CD4-positive, alpha-beta T cell treated with Interleukin-15 for 4 hours (primary cell): Measurements from ENCODE around the gene CEP63.
"Not testable (repeated sequence)": the region's sequence is repeated elsewhere in the genome, so short reads cannot be mapped to it uniquely, and the experiment has no call there.

Source experiments
- DNase-seq: peaks from one replicate; pipeline ENCODE4 v3.0.0-alpha.2; 2020; ENCODE audit warnings: low spot score

Gene CEP63

GRCh38 chr3:134576426-134576825 is 90.6 kb downstream of the CEP63 start:
- no peak for DNase-seq

- DNase-seq, result no peak
Observed at GRCh38 chr3:134576831-134577230, 91.0 kb downstream of the CEP63 start.

- no peak for DNase-seq
Observed at GRCh38 chr3:134579141-134579665, 93.3 kb downstream of the CEP63 start.

GRCh38 chr3:134590766-134591165 is 104.9 kb downstream of the CEP63 start:
- no peak for DNase-seq

GRCh38 chr3:134592806-134593205 is 106.9 kb downstream of the CEP63 start:
- DNase-seq, result no peak

GRCh38 chr3:134594331-134594741 is 108.5 kb downstream of the CEP63 start:
- no peak for DNase-seq

GRCh38 chr3:134594986-134595385 is 109.1 kb downstream of the CEP63 start:
- not testable (repeated sequence) for DNase-seq

- no peak for DNase-seq
Observed at GRCh38 chr3:134597390-134597970, 111.6 kb downstream of the CEP63 start.

- DNase-seq, result no peak
Observed at GRCh38 chr3:134598763-134599545, 113.1 kb downstream of the CEP63 start.

GRCh38 chr3:134600206-134600605 is 114.3 kb downstream of the CEP63 start:
- DNase-seq, result no peak

- DNase-seq, result peak; percentile 53
Observed at GRCh38 chr3:134600685-134601463, 115.0 kb downstream of the CEP63 start.

- no peak for DNase-seq
Observed at GRCh38 chr3:134601539-134602439, 115.9 kb downstream of the CEP63 start.

- DNase-seq, result no peak
Observed at GRCh38 chr3:134602440-134602814, 116.6 kb downstream of the CEP63 start.

GRCh38 chr3:134603480-134603879 is 117.6 kb downstream of the CEP63 start:
- no peak for DNase-seq

GRCh38 chr3:134603956-134604355 is 118.1 kb downstream of the CEP63 start:
- DNase-seq, result no peak

- no peak for DNase-seq
Observed at GRCh38 chr3:134605556-134605955, 119.7 kb downstream of the CEP63 start.

GRCh38 chr3:134606033-134607025 is 120.5 kb downstream of the CEP63 start:
- no peak for DNase-seq

GRCh38 chr3:134607054-134608022 is 121.5 kb downstream of the CEP63 start:
- DNase-seq, result no peak
